Measurements from ENCODE around the gene NRXN3.

The NRXN3 gene

DNA sequence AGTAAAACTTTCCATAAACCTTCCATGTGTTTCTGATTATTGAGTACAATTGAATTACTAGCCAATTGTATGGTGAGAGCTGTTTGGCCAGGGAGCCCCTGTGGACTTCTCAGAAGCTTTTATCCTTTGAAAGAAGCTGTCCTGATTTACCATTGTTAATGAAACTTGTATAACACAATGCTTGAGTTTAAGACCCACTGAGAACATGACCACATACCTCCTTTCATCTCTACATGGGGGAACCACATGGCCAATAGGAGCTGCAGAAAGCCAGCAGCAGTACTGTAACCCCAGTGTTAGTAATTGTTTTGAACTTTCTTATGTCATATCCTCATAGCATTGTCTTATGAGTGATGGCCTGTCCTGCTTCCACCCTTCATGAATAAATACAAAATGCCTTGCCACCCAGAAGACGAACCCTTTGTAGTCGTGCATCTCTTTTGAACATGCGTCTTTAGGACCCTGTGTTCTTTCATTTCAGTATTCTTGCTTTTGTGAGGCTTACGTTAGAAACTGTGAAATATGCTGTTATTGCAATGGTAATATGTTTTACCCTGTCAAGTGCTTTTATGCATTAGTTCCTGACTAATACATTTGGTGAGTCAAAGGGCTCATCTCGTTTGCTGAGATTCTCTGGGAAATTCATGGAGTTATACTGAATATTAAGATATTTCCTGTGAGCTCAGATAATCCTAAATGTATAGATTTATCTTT lies 815.7 kb downstream of the NRXN3 start:
- Mint-ChIP-seq H3K27ac (no peak overlapping the region), H3K4me1 (no peaks in the 10 kb centered on the region), H3K36me3 (ENCODE audit: low read depth) (no peaks in the 10 kb centered on the region), H3K27me3 (ENCODE audit: low read depth, poor library complexity) (no peaks in the 10 kb centered on the region), H3K9me3 (no peaks in the 10 kb centered on the region), H3K4me3 (no peak overlapping the region)
- TF ChIP-seq, protein P1, sequence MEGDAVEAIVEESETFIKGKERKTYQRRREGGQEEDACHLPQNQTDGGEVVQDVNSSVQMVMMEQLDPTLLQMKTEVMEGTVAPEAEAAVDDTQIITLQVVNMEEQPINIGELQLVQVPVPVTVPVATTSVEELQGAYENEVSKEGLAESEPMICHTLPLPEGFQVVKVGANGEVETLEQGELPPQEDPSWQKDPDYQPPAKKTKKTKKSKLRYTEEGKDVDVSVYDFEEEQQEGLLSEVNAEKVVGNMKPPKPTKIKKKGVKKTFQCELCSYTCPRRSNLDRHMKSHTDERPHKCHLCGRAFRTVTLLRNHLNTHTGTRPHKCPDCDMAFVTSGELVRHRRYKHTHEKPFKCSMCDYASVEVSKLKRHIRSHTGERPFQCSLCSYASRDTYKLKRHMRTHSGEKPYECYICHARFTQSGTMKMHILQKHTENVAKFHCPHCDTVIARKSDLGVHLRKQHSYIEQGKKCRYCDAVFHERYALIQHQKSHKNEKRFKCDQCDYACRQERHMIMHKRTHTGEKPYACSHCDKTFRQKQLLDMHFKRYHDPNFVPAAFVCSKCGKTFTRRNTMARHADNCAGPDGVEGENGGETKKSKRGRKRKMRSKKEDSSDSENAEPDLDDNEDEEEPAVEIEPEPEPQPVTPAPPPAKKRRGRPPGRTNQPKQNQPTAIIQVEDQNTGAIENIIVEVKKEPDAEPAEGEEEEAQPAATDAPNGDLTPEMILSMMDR (IDR thresholded peaks at IDR 0.05): no peak
- DNase-seq: no peak

DNA sequence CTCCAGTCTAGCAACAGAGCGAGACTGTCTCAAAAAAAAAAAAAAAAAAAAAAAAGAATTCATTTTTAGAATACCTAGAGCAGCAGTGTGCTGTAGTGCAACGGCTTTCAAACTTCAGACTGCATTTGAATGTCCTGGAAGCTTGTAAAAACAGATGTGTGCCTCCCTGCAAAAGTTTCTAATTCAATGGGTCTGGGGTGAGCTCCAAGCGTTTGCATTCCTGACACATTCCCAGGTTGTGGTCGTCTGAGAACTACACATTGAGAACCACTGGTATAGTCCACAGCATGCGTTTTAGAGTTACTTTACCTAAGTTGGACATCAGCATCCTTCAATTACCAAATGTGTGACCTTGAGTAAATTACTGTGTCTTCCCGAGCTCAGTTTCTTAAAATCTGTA lies 816.8 kb downstream of the NRXN3 start:
- no peaks in the 10 kb centered on the region for H3K27me3 Mint-ChIP-seq (ENCODE audit: low read depth, poor library complexity)
- H3K4me1 Mint-ChIP-seq: no peaks in the 10 kb centered on the region
- H3K4me3 Mint-ChIP-seq: no peak overlapping the region
- H3K36me3 Mint-ChIP-seq (ENCODE audit: low read depth): no peaks in the 10 kb centered on the region
- no peak for DNase-seq
- no peak overlapping the region for H3K27ac Mint-ChIP-seq
- H3K9me3 Mint-ChIP-seq: no peaks in the 10 kb centered on the region
- TF ChIP-seq, protein P1 (IDR thresholded peaks at IDR 0.05): no peak

DNA sequence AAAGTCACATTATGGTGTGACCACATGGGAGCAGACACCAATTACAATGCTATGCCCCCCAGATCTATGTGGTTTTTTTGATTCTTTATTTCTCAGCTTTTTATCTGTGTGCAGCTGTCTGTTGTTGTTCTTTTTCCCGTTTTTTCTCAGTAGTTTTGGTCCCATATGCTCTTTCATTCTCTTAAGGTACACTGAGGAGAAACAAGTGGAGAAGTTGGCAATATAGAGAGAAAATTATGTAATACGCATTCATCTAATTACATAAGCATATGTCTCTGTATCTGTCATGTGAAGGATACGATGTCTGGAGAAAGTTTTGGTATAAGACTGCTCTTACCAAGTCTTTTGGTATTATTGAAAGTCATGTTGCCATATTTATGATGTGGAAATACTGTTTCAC lies 819.0 kb downstream of the NRXN3 start:
- Mint-ChIP-seq H3K4me3 (no peak overlapping the region), H3K9me3 (no peaks in the 10 kb centered on the region), H3K27ac (no peak overlapping the region), H3K27me3 (ENCODE audit: low read depth, poor library complexity) (no peaks in the 10 kb centered on the region), H3K4me1 (no peaks in the 10 kb centered on the region), H3K36me3 (ENCODE audit: low read depth) (no peaks in the 10 kb centered on the region)
- TF ChIP-seq, protein P1 (IDR thresholded peaks at IDR 0.05): no peak
- DNase-seq: no peak

DNA sequence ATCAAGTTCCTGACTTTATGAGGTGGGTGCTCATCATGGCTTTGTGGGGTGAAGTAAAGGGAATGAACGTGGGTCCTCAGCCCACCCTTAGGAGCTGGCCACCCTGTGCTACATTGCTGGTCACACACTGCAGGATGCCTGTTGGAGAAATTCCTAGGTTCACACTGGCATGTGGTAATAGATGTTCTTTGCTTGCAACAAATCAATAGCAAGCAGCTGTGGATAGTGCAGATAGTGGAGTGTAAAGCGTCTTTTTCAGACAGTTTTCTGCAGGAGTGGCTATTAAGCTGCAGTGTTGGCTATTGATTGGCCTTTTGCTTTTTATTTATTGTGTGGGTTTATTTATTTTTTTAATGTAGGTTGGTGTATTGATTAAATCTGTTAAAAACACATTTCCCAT lies 822.7 kb downstream of the NRXN3 start:
- Mint-ChIP-seq H3K9me3 (no peaks in the 10 kb centered on the region), H3K4me1 (no peaks in the 10 kb centered on the region), H3K27me3 (ENCODE audit: low read depth, poor library complexity) (peaks cover 3% of the 10 kb centered on the region), H3K27ac (no peak overlapping the region), H3K36me3 (ENCODE audit: low read depth) (no peaks in the 10 kb centered on the region), H3K4me3 (no peak overlapping the region)
- TF ChIP-seq, protein P1 (IDR thresholded peaks at IDR 0.05): no peak
- no peak for DNase-seq

DNA sequence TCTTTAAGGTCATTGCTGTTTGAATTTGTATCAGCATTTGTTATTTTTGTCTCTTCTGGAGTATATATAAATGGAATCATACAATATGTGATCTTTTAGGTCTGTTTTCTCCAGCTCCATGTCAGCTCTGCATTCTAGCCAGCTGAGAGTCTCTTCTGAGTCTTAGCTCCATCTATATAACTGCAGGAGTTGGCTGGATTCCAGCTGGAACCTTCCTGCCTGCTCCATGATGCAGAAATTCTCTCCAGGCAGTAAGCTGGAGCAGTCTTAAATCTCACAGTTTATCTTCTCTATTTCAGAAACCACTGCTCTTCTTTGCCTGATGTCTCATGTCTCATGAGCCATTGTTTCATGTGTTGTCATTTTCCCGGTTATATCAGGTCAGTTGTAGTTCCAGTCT lies 827.6 kb downstream of the NRXN3 start:
- Mint-ChIP-seq H3K9me3 (no peaks in the 10 kb centered on the region), H3K27me3 (ENCODE audit: low read depth, poor library complexity) (peaks cover 6% of the 10 kb centered on the region), H3K36me3 (ENCODE audit: low read depth) (no peaks in the 10 kb centered on the region), H3K4me3 (no peak overlapping the region), H3K27ac (no peak overlapping the region), H3K4me1 (no peaks in the 10 kb centered on the region)
- DNase-seq: no peak
- TF ChIP-seq, protein P1 (IDR thresholded peaks at IDR 0.05): no peak

DNA sequence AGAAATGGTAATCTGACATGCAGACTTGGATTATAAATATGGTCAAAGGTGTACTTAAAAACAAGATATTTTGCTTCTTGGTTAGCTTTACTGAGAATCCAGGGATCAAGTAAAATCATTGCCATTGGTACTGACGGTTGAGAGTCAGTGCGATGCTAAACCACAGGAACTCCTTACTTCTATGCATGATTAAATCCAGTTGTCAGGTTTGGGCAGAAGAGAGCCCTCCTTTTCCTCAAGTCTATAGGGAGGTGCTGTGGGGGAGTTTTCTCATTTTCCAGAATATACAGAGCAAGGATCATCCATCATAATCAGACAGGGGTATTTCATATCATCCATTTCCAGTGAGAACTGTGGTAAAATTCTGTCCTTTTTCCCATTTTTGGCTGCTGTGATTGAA lies 839.1 kb downstream of the NRXN3 start:
- DNase-seq: no peak
- Mint-ChIP-seq H3K27ac (no peak overlapping the region), H3K36me3 (ENCODE audit: low read depth) (no peaks in the 10 kb centered on the region), H3K4me3 (no peak overlapping the region), H3K9me3 (no peaks in the 10 kb centered on the region), H3K4me1 (peaks cover 7% of the 10 kb centered on the region), H3K27me3 (ENCODE audit: low read depth, poor library complexity) (peaks cover 4% of the 10 kb centered on the region)
- TF ChIP-seq, protein P1 (IDR thresholded peaks at IDR 0.05): no peak

Data from nephron progenitor cell (in vitro differentiated cells).